HCT116 (cell line): Measurements from ENCODE around the gene CROCC. TPM values are rescaled to one million over a fixed set of nuclear protein-coding genes. Genes with fewer than 3 reads are reported as not detected.

Source experiments
- ATAC-seq: fragments of 200-7000 bp; cut with Tn5 transposase; 2 replicates; pipeline ENCODE4 v1.9.1; 2020; ENCODE audit warnings: mild to moderate bottlenecking, moderate library complexity
- BruUV-seq: library from RNA; stranded (reverse); fragments of 400-500 nt; replicated peaks from 2 replicates; lab custom pipeline; 2021; lab: Mats Ljungman, UMichigan
- CTCF ChIA-PET: fragments of 300-600 bp; sonication (Branson Sonifier 250); formaldehyde crosslinking; loops from one replicate; lab custom pipeline; 2021; ENCODE audit warnings: antibody characterized with exemption; lab: Charles Lee
- POLR2A ChIA-PET: fragments of 300-600, 350-600 bp; sonication (Branson Sonifier 250); formaldehyde crosslinking; loops from one replicate; lab custom pipeline; 2021; ENCODE audit warnings: antibody characterized with exemption; lab: Charles Lee
- RAD21 ChIA-PET, 2 experiments: fragments of 300-600 bp; sonication (Branson Sonifier 250); formaldehyde crosslinking; loops; one replicate each; lab custom pipeline; 2023; ENCODE audit warnings: low total read pairs in 2 of 2; ENCODE audit not compliant: uncharacterized antibody in 2 of 2, unreplicated experiment in 2 of 2, low non-redundant PET in 1 of 2; lab: Charles Lee
- DNase-seq: peaks from one replicate; pipeline ENCODE4 v3.0.0-alpha.2; 2010; ENCODE audit warnings: low read depth, low spot score
- H2AFZ ChIP-seq: fragments of 200-600 bp; shearing (Covaris generic), sonication (generic); 2 replicates; pipeline ENCODE4 v1.6.1; 2017; ENCODE audit warnings: low read depth, mixed run types, mixed read lengths, antibody characterized with exemption, low read length; ENCODE audit not compliant: poor library complexity, severe bottlenecking
- H3K27ac ChIP-seq: 2 replicates; pipeline ENCODE4 v1.5.1; 2012; ENCODE audit warnings: low read depth, low read length
- H3K27me3 ChIP-seq: fragments of 200-600 bp; sonication (generic); 2 replicates; pipeline ENCODE4 v1.6.1; 2016; ENCODE audit warnings: mixed run types, low read length, mixed read lengths; ENCODE audit not compliant: insufficient read depth
- H3K36me3 ChIP-seq, 2 experiments: fragments of 200-500 bp in 1 of 2; fragments of 200-600 bp in 1 of 2; sonication (Bioruptor generic) in 1 of 2; sonication (generic) in 1 of 2; 2 replicates each; pipeline versions ENCODE4 v1.5.1 to v1.6.1; 2014 to 2016; ENCODE audit warnings: low read length in 2 of 2, inconsistent platforms in 1 of 2, mixed read lengths in 1 of 2, mixed run types in 1 of 2; ENCODE audit not compliant: insufficient read depth in 2 of 2, control insufficient read depth in 1 of 2
- H3K4me1 ChIP-seq, 2 experiments: fragments of 200-600 bp in 1 of 2; sonication (generic) in 1 of 2; 2 replicates each; pipeline versions ENCODE4 v1.5.1 to v1.6.1; 2012 to 2017; ENCODE audit warnings: low read length in 2 of 2, inconsistent platforms in 1 of 2, mild to moderate bottlenecking in 1 of 2, mixed read lengths in 1 of 2, mixed run types in 1 of 2, moderate library complexity in 1 of 2; ENCODE audit not compliant: insufficient read depth in 2 of 2, control insufficient read depth in 1 of 2
- H3K4me2 ChIP-seq: fragments of 200-600 bp; sonication (generic); 2 replicates; pipeline ENCODE4 v1.6.1; 2017; ENCODE audit warnings: mixed run types, low read length, mixed read lengths
- H3K4me3 ChIP-seq, 2 experiments: fragments of 200-600 bp in 1 of 2; sonication (generic) in 1 of 2; replicated peaks in 1 of 2; 2 replicates each; pipeline ENCODE4 v1.5.1; 2011 to 2016; ENCODE audit warnings: low read length in 2 of 2, control low read depth in 1 of 2, low read depth in 1 of 2, mild to moderate bottlenecking in 1 of 2, mixed read lengths in 1 of 2, mixed run types in 1 of 2
- H3K79me2 ChIP-seq: fragments of 200-600 bp; sonication (generic); 2 replicates; pipeline ENCODE4 v1.6.1; 2017; ENCODE audit warnings: mild to moderate bottlenecking, mixed run types, low read length, moderate library complexity, mixed read lengths; ENCODE audit not compliant: insufficient read depth
- H3K9ac ChIP-seq: fragments of 200-600 bp; sonication (generic); 2 replicates; pipeline ENCODE4 v1.6.1; 2016; ENCODE audit warnings: low read length, mixed read lengths
- H3K9me2 ChIP-seq: fragments of 200-600 bp; sonication (generic), shearing (Covaris generic); 2 replicates; pipeline ENCODE4 v1.6.1; 2017; ENCODE audit warnings: mixed run types, mild to moderate bottlenecking, moderate library complexity; ENCODE audit not compliant: insufficient read depth
- H3K9me3 ChIP-seq, 2 experiments: fragments of 200-500 bp in 1 of 2; fragments of 200-600 bp in 1 of 2; sonication (Bioruptor generic) in 1 of 2; sonication (generic) in 1 of 2; 2 replicates each; pipeline ENCODE4 v1.6.1; 2014 to 2017; ENCODE audit warnings: low read length in 2 of 2, mixed read lengths in 2 of 2, inconsistent platforms in 1 of 2, low read depth in 1 of 2, mild to moderate bottlenecking in 1 of 2, mixed run types in 1 of 2, moderate library complexity in 1 of 2; ENCODE audit not compliant: control insufficient read depth in 1 of 2, insufficient read depth in 1 of 2
- H4K20me1 ChIP-seq: fragments of 200-600 bp; sonication (generic), shearing (Covaris generic); 2 replicates; pipeline ENCODE4 v1.6.1; 2017; ENCODE audit warnings: mixed run types, mild to moderate bottlenecking, moderate library complexity; ENCODE audit not compliant: insufficient read depth
- CTCF ChIP-seq, 3 experiments: fragments of 200-600 bp in 1 of 3; sonication (generic) in 1 of 3; IDR thresholded peaks in 2 of 3; conservative IDR thresholded peaks in 1 of 3; 2 replicates each; pipeline ENCODE4 v1.5.1; 2012 to 2017; ENCODE audit warnings: low read depth in 2 of 3, low read length in 2 of 3, antibody characterized with exemption in 1 of 3, borderline replicate concordance in 1 of 3, control low read depth in 1 of 3, mild to moderate bottlenecking in 1 of 3, mixed read lengths in 1 of 3, mixed run types in 1 of 3, moderate library complexity in 1 of 3; ENCODE audit not compliant: insufficient read depth in 1 of 3
- EGR1 ChIP-seq: IDR thresholded peaks from 2 replicates; pipeline ENCODE4 v1.6.1; 2012; ENCODE audit warnings: low read depth
- EZH2 ChIP-seq: fragments of 200-600 bp; sonication (generic); IDR thresholded peaks from 2 replicates; pipeline ENCODE4 v1.6.1; 2017; ENCODE audit warnings: antibody characterized with exemption, mixed run types
- FOSL1 ChIP-seq: IDR thresholded peaks from 2 replicates; pipeline ENCODE4 v1.6.1; 2012; ENCODE audit warnings: low read depth
- JUND ChIP-seq: IDR thresholded peaks from 2 replicates; pipeline ENCODE4 v1.6.1; 2012
- RAD21 ChIP-seq: IDR thresholded peaks from 2 replicates; pipeline ENCODE4 v1.6.1; 2012; ENCODE audit warnings: low read depth, mild to moderate bottlenecking
- REST ChIP-seq: IDR thresholded peaks from 2 replicates; pipeline ENCODE4 v1.6.1; 2012; ENCODE audit warnings: low read depth
- TCF7L2 ChIP-seq: IDR thresholded peaks from 2 replicates; pipeline ENCODE4 v1.7.0; 2011; ENCODE audit warnings: borderline replicate concordance, inconsistent platforms; ENCODE audit not compliant: insufficient read depth, insufficient read length; ENCODE audit errors: extremely low read depth
- YY1 ChIP-seq: IDR thresholded peaks from 2 replicates; pipeline ENCODE4 v1.6.1; 2011; ENCODE audit warnings: low read length, low read depth, moderate library complexity, mild to moderate bottlenecking; ENCODE audit not compliant: insufficient replicate concordance; ENCODE audit errors: extremely low read depth
- intact Hi-C: fragments of 100-400 bp; cut with micrococcal nuclease; formaldehyde crosslinking; loops from 2 replicates; pipeline ENCODE4 v1.10.0; 2022
- total RNA-seq: library from RNA; stranded (reverse); gene quantifications from one replicate; pipeline ENCODE4 v1.2.1, GENCODE V29; 2021; ENCODE audit not compliant: unreplicated experiment
- TF ChIP-seq, protein P1 (sequence below): IDR thresholded peaks from 2 replicates; pipeline ENCODE4 v1.6.1; 2012
- TF ChIP-seq, protein P2 (sequence below): IDR thresholded peaks from 2 replicates; pipeline ENCODE4 v1.6.1; 2012

Gene CROCC
- total RNA-seq, 1 experiment from 2014 or later: 30.1 TPM

- peak; percentile 63 for ATAC-seq
- DNase-seq: no peak
- no peak overlapping the region for H3K27ac ChIP-seq
- RAD21 ChIA-PET: no interaction called here
- H3K9me3 ChIP-seq: no peaks in the 10 kb centered on the region
- H3K27me3 ChIP-seq: no peaks in the 10 kb centered on the region
- H3K36me3 ChIP-seq: 0 out of 4 replicates have a peak, but pooled peaks cover 0 to 3% of the 10 kb centered on the region in 2 experiments
- H3K9ac ChIP-seq: no peak overlapping the region
- H3K9me2 ChIP-seq: no peaks in the 10 kb centered on the region
- intact Hi-C loops: no loop called here
- no peak overlapping the region for H2AFZ ChIP-seq
- CTCF ChIA-PET: interaction anchor here (0.9 to 1.2 kb wide), 2 partner anchors 27 to 304 kb away, joined by 3 read pairs; no protein-coding TSS in a partner anchor
- H3K4me2 ChIP-seq: no peak overlapping the region
- no peak overlapping the region for H3K4me3 ChIP-seq
- BruUV-seq: no TSS peak
- TF ChIP-seq CTCF (IDR thresholded peaks at IDR 0.05 in 2 of 3, conservative IDR thresholded peaks at IDR 0.05 in 1 of 3; ENCODE audit: borderline replicate concordance in 1 of 3, insufficient read depth in 1 of 3, low read depth in 2 of 3, low read length in 2 of 3) (peak in 2 of 3 experiments; percentile 26 to 39; a peak in 3 of 6 replicates), YY1 (no peak)
- H3K4me1 ChIP-seq: peaks cover 6 to 17% of the 10 kb centered on the region in 2 experiments
- POLR2A ChIA-PET: no interaction called here
- no peaks in the 10 kb centered on the region for H4K20me1 ChIP-seq
- H3K79me2 ChIP-seq: no peaks in the 10 kb centered on the region
Observed at GRCh38 chr1:16924919-16925477, 3.3 kb downstream of the CROCC start.

DNA sequence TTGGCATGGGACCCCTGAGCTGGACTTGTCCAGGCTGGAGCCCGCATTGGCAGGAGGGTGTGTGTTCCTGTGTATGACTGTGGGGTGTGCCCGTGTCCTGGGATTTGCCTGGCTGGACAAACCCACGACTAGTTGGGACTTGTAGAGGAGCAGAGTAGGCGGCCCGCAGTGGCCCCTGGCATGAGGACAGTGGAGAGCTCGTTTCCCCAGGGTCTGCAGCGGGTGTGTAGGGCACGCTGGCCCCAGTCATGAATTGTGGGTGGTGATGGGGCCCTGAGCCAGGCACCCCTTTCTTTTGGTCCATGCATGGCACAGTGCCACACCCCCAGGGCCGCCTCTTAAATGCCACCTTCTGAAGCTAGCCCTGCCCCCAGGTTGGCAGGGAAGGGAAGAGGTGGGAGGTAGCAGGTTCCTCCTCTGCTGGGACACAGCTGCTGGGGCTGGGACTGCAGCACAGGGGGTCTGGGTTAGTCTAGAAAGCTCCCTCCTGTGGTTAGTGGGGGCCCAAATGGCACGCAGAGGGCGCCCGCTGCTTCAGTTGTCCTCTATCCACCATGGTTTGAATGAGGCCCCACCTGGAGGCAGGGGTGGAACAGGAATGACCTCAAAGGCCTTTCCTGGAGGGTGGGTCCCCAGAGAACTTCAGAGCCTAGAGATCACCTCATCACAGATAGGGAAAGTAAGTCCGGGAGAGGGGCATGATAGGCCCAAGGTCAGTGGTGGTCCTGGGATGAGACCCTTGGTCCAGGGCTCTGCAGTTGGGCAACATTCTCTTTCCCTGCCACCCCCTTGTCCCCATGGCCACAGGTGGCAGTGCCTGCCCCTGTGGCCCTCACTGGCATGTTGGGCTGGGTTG is 4.1 kb downstream of the CROCC start:
- Histone ChIP-seq H3K36me3 (0 out of 4 replicates have a peak, but pooled peaks cover 0 to 3% of the 10 kb centered on the region in 2 experiments), H3K27ac (no peak overlapping the region), H3K4me2 (no peak overlapping the region), H3K9me3 (no peaks in the 10 kb centered on the region), H4K20me1 (no peaks in the 10 kb centered on the region), H3K9ac (no peak overlapping the region), H2AFZ (no peak overlapping the region), H3K9me2 (no peaks in the 10 kb centered on the region), H3K4me3 (no peak overlapping the region), H3K27me3 (no peaks in the 10 kb centered on the region), H3K4me1 (peaks cover 6 to 16% of the 10 kb centered on the region in 2 experiments), H3K79me2 (no peaks in the 10 kb centered on the region)
- ChIA-PET POLR2A (no interaction called here), RAD21 (no interaction called here), CTCF (interaction anchor here (1.2 kb wide), 1 partner anchor 305 kb away, joined by 3 read pairs; no protein-coding TSS in a partner anchor)
- no peak for ATAC-seq
- no peak for DNase-seq
- BruUV-seq: no TSS peak
- intact Hi-C loops: no loop called here
- no peak for TF ChIP-seq FOSL1
- TF ChIP-seq TCF7L2: no peak
- no peak for TF ChIP-seq REST
- no peak for TF ChIP-seq EGR1
- TF ChIP-seq, protein P1, sequence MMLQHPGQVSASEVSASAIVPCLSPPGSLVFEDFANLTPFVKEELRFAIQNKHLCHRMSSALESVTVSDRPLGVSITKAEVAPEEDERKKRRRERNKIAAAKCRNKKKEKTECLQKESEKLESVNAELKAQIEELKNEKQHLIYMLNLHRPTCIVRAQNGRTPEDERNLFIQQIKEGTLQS: no peak
- TF ChIP-seq JUND: no peak
- no peak for TF ChIP-seq RAD21
- TF ChIP-seq, protein P2, sequence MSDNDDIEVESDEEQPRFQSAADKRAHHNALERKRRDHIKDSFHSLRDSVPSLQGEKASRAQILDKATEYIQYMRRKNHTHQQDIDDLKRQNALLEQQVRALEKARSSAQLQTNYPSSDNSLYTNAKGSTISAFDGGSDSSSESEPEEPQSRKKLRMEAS: no peak
- TF ChIP-seq EZH2: no peak
- no peak for TF ChIP-seq YY1
